GM21619 (cell line): ENCODE measurements around the gene TTC38.
"Not testable (repeated sequence)": the region's sequence is repeated elsewhere in the genome, so short reads cannot be mapped to it uniquely, and the experiment has no call there.

Experiments
- ATAC-seq: cut with Tn5 transposase; IDR thresholded peaks from one replicate; pipeline ENCODE4 v1.9.1; 2021; ENCODE audit not compliant: unreplicated experiment

Gene TTC38

GRCh38 chr22:46245511-46245910 is 22.3 kb upstream of the TTC38 start:
- ATAC-seq = no peak

- ATAC-seq = no peak
These were observed 21.6 kb upstream of the TTC38 start for GRCh38 chr22:46246178-46246577.

GRCh38 chr22:46247443-46247975 is 20.3 kb upstream of the TTC38 start:
- no peak for ATAC-seq

GRCh38 chr22:46250035-46250782 is 17.6 kb upstream of the TTC38 start, which contains the start of gene CDPF1:
Gene CDPF1, minus strand, starts transcription at chr22:46250293. Its CDS starts 2,009 bp downstream, at chr22:46248284.
- peak; percentile 71 for ATAC-seq

DNA sequence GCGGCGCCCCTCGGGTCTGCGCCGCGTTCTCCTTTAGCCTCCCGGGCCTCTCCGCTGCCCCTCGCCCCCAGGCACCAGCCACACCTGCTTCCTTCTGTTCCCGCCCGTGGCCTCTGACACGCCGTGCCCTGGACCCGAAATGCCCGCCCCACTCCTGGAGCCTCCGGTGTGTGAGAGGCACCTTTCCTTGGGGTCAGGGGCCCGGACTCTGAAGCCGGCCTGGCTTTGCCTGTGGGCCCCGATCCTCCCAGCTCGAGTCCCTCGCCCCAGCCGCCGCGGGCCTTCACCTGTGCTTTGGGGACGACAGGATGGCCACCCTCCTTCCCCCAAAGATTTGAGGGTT is 17.1 kb upstream of the TTC38 start:
- ATAC-seq = peak; percentile 9

DNA sequence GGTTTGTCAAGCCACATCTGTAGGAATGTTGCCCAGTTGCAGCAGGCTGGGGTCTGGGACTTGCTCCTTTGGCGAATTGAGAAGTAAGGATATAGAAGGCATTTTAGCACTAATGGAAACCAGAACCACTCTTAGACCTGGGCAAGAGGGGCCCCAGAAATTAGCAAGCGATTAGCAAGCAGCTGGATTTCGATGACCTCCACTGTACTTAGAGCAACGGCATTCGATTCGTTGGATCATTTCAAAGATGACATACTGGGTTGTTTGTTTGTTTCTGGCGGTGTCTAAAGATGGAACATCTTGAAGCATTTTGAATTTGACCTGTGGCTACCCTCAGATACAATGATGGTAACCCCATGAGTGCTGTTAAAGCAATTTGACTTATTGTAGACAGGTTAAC is 16.5 kb upstream of the TTC38 start:
- ATAC-seq = no peak

DNA sequence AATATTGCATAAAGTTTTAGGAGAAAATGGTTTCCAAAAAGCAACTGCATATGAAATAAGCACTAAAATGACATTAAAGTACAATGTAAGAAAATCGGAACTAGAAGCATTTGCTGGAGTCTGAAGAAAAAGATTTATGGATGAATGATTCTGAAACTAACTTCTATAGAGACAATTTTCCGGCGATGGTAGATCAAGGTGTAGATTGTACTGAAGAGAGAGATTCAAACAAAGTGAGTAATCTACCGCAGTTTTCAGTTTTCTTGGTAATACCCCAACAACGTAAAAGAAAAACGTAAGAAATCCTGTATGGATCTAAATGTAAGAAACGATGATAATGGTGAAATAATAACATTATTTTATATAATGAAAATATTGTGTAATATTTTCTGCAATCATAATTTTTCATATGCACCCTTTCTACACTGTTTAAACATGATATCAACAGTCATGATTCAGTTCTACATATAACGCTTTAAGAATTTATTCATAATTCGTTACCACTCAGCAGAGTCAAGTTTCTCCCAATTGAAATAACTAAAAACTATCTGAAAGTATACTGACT is 15.9 kb upstream of the TTC38 start:
- ATAC-seq = no peak

DNA sequence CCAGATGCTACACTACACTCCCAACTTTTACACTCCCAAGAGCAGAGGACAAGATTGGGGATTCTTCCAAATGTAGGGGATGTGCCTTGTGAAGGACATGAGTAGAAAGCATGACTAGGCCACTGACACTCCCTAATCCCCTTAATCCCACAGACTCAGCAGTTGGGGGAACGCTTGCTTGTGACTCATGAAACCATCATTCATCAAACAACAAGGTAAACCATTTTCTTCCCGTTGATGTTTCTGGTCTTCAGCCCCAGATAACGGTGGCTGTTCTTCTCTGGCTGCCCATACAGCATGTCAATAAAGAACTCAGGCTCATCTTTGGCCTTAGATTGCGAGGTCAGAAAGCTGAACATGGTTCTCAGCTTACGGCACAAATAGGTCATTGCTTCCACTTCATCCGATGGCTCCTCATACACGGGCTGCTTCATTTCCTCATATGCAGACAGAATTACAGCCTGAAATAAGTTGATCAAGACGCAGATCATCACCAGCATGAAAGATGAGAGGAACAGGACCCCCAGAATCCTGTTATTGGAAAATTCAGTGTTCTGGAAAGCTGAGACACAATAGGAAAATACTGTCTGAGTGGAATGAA is 11.3 kb upstream of the TTC38 start:
- ATAC-seq = no peak

DNA sequence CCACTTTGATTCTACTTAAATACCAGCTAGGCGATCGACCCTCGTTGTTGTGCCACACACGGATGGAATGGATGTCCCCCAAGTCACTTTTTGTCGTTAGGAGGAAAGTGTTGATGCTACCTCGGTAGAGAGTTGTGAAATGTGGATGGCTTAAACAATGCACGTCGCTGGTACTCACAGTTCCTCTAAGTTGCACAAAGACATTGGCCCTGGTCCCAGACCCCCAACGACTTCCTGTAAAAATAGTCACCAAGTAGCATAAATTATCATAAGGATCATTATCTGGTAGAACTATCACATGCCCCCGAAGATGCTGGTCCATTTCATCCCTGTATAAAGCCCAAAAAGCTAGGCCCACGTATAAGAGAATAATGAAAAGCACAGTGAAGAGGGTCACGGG is 8.4 kb upstream of the TTC38 start:
- no peak for ATAC-seq

DNA sequence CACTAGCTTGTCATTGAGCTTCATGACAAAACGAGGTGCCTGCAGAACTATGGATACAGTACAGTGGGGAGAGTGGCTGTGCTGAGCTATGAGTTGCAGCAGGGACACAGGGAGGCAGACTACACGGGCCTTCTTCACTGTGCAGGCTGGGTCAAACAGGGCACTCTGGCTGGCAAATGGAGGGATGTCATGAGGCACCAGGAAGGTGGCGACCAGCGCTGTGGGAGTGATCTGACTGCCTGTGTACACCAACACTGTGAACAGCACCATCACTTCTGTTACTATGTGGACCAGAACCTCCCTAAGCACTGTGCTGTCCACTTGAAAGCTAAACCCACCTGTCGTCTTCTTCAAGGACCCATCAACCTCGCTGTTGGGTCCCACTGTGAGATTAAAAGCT is 7.8 kb upstream of the TTC38 start:
- ATAC-seq = no peak

DNA sequence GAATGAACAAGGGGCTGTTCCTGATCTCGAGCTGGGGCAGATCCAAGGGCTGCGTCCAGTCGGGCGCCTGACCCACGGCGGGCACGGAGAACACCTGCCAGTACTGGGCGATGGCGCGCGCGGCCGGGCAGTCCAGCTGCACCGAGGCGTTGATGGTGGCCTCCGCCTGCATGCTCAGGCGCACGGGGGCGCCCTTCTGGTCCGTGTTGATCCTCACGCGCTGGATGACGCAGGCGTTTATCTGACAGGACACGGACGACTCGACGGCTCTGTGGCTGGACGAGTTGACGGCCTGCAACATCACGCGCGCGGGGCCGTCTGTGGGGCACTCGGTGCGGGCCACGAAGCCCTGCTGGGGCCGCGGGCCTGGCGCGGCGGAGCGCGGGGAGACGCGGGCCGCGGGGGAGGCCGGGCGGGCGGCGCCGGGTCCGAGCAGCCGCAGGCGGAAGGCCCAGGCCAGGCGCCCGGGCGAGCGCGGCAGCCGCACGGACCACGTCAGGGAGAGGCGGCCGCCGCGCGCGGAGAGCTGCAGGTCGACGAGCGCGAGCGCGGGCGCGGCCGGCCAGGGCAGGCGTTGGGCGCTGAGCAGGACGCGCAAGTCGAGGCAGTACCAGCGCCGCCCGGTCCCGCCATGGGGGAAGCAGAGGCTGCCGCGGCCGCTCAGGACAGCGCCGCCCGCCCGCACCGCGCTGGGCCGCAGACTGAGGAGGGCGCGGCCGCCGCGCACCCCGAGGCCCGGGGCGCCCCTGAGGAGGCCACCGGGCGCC is 5.2 kb upstream of the TTC38 start:
- no peak for ATAC-seq

GRCh38 chr22:46263216-46263590 is 4.6 kb upstream of the TTC38 start, which contains the start of gene PKDREJ:
Gene PKDREJ, minus strand, starts transcription at chr22:46263343. Its CDS starts 21 bp downstream, at chr22:46263322.
- ATAC-seq = no peak

GRCh38 chr22:46264520-46264919 is 3.3 kb upstream of the TTC38 start:
- not testable (repeated sequence) for ATAC-seq

- ATAC-seq = not testable (repeated sequence)
These were observed 2.2 kb upstream of the TTC38 start for GRCh38 chr22:46265627-46266026.

DNA sequence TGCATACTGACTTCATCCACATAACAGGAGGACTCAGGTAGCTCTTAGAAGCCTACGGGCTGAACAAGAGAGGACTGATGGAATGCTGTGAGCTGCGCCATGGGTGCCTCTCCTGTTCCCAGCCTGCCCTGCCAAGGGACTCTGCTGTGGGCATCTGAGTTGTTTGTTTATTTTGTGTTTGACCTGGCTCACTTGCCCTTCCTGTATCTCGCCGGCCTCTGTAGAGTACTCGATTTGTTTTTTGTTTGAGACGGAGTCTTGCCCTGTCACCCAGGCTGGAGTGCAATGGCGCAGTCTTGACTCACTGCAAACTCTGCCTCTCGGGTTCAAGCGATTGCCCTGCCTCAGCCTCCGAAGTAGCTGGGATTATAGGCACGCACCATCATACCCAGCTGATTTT is 1.8 kb downstream of the TTC38 start:
- ATAC-seq = no peak

DNA sequence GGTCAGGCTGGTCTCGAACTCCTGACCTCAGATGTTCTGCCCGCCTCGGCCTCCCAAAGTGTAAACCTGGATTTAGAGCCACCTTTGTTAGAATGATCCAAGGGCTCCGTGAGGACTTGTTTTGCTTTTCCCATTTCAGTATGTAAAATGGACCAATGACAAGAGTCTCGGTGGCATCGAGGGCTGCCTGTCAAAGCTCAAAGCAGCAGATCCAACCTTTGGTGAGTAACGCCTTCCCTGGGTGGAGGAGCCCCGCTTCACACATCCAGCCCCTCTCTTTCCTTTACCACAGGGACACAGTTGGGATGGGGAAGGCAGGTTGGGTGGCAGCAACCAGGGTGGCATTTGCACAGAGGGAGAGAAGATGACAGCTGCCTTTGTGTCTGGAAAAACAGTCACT is 4.4 kb downstream of the TTC38 start:
- ATAC-seq = no peak

DNA sequence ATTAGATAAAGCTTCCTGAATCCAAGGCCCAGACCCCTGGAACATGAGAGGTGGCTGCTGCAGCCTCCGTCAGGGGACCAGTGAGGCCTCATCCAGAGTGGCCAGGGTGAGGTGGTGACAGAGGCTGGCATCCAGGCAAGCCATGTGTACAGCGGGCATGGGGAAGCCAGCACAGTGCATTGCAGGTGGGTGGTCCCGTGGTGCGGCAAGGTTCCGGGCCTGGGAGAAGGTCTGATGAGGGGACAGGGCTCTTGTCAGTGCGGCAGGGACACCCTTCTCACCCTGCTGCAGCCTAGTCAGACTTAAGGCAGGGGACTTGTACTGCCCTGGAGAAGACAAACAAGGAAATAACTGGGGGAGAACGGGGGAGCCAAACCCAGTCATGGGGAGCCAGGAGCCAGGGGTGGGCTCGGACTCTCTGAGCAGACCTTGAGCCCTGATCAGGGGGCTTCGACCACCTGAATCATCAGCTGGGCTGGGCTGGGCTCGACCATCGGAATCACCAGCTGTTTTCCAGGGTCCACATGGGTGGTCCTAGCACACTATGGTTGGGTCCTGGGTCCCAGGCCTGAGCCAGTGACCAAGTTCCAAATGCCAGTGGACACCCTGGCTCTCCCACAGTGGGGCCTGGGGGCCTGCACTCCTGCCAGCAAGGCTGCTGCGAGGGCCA is 5.1 kb downstream of the TTC38 start:
- ATAC-seq = no peak

DNA sequence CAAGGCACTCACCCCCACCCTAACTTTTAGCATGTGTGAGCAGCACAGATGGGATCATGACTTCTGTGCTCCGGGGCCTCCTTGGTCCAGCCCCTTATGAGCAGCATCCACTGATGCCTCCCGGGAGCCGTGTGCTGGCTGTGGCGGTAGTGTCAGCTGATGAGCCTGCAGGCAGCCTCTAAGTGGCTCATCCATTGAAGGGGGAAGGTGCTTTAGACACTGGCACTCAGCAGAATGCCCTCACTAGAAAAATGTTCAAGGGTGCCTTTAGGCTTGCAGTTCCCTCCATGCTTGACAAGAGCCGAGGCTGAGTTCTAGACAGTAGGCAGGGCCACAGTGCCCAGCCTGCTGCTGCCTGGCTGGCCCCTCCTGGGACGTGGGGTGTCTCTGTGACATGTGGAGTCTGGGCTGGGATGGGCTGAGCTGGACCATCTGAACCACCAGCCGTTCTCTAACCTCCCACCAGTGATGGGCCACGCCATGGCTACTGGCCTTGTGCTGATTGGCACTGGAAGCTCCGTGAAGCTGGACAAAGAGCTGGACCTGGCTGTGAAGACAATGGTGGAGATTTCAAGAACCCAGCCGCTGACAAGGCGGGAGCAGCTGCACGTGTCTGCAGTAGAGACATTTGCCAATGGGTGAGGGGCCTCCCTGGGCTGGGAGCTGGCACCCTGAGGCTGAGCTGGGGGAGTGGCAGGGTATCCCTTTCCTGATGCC is 5.8 kb downstream of the TTC38 start:
- ATAC-seq = no peak

- no peak for ATAC-seq
These were observed 6.6 kb downstream of the TTC38 start for GRCh38 chr22:46274381-46274780.

GRCh38 chr22:46275455-46276122 is 7.8 kb downstream of the TTC38 start:
- ATAC-seq = no peak
